ENCODE data around the gene TMEM204. TPM values are rescaled to one million over a fixed set of nuclear protein-coding genes. Genes with fewer than 3 reads are reported as not detected.

TMEM204 gene
- total RNA-seq, 4 donors from 2014 or later, result 7.6 to 26.6 (median 18.8) TPM

GRCh38 chr16:1550696-1551095 is 17.2 kb downstream of the TMEM204 start:
- H3K4me3 ChIP-seq, result no peak overlapping the region
- 96% methylated on average over 8 of the region's 15 CpGs for WGBS
- TF ChIP-seq CTCF (IDR thresholded peaks at IDR 0.05), result no peak
- TF ChIP-seq EP300 (IDR thresholded peaks at IDR 0.05), result no peak
- no peak for TF ChIP-seq POLR2AphosphoS5 (IDR thresholded peaks at IDR 0.05)
- no peak for TF ChIP-seq POLR2A (IDR thresholded peaks at IDR 0.05)
- H3K9me3 ChIP-seq, result no peaks in the 10 kb centered on the region
- no peak for DNase-seq (ENCODE audit: low spot score in 2 of 2)
- H3K36me3 ChIP-seq, result peaks cover 22% of the 10 kb centered on the region
- no peak overlapping the region for H3K27ac ChIP-seq
- H3K27me3 ChIP-seq, result no peaks in the 10 kb centered on the region
- H3K4me1 ChIP-seq, result peaks cover 51% of the 10 kb centered on the region

GRCh38 chr16:1551166-1551565 is 17.7 kb downstream of the TMEM204 start:
- Histone ChIP-seq H3K27me3 (no peaks in the 10 kb centered on the region), H3K4me3 (no peak overlapping the region), H3K4me1 (peaks cover 50% of the 10 kb centered on the region), H3K27ac (no peak overlapping the region), H3K9me3 (no peaks in the 10 kb centered on the region), H3K36me3 (peaks cover 22% of the 10 kb centered on the region)
- TF ChIP-seq POLR2AphosphoS5 (IDR thresholded peaks at IDR 0.05), result no peak
- TF ChIP-seq EP300 (IDR thresholded peaks at IDR 0.05), result no peak
- TF ChIP-seq POLR2A (IDR thresholded peaks at IDR 0.05), result no peak
- no peak for TF ChIP-seq CTCF (IDR thresholded peaks at IDR 0.05)
- 87% methylated on average over 10 of the region's 12 CpGs for WGBS
- no peak for DNase-seq (ENCODE audit: low spot score in 2 of 2)

GRCh38 chr16:1552129-1552528 is 18.7 kb downstream of the TMEM204 start:
- no peak for DNase-seq (ENCODE audit: low spot score in 2 of 2)
- H3K36me3 ChIP-seq, result peaks cover 24% of the 10 kb centered on the region
- TF ChIP-seq POLR2A (IDR thresholded peaks at IDR 0.05) (no peak), CTCF (IDR thresholded peaks at IDR 0.05) (no peak), POLR2AphosphoS5 (IDR thresholded peaks at IDR 0.05) (no peak), EP300 (IDR thresholded peaks at IDR 0.05) (no peak)
- peaks cover 49% of the 10 kb centered on the region for H3K4me1 ChIP-seq
- no peaks in the 10 kb centered on the region for H3K9me3 ChIP-seq
- no peaks in the 10 kb centered on the region for H3K27me3 ChIP-seq
- H3K4me3 ChIP-seq, result no peak overlapping the region
- 83% methylated on average over 10 of the region's 15 CpGs for WGBS
- H3K27ac ChIP-seq, result no peak overlapping the region

GRCh38 chr16:1553946-1554825 is 20.7 kb downstream of the TMEM204 start:
- Histone ChIP-seq H3K27ac (no peak overlapping the region), H3K36me3 (peaks cover 44% of the 10 kb centered on the region), H3K4me1 (peaks cover 35% of the 10 kb centered on the region), H3K9me3 (no peaks in the 10 kb centered on the region), H3K4me3 (no peak overlapping the region), H3K27me3 (no peaks in the 10 kb centered on the region)
- WGBS, result 82% methylated on average over 19 of the region's 19 CpGs
- no peak for DNase-seq (ENCODE audit: low spot score in 2 of 2)
- TF ChIP-seq EP300 (IDR thresholded peaks at IDR 0.05) (no peak), POLR2AphosphoS5 (IDR thresholded peaks at IDR 0.05) (no peak), CTCF (IDR thresholded peaks at IDR 0.05) (no peak), POLR2A (IDR thresholded peaks at IDR 0.05) (no peak)

GRCh38 chr16:1554826-1555445 is 21.5 kb downstream of the TMEM204 start:
- H3K4me1 ChIP-seq, result peaks cover 30% of the 10 kb centered on the region
- no peaks in the 10 kb centered on the region for H3K27me3 ChIP-seq
- peaks cover 51% of the 10 kb centered on the region for H3K36me3 ChIP-seq
- 94% methylated on average over 34 of the region's 34 CpGs for WGBS
- no peak overlapping the region for H3K4me3 ChIP-seq
- no peak for DNase-seq (ENCODE audit: low spot score in 2 of 2)
- TF ChIP-seq CTCF (IDR thresholded peaks at IDR 0.05), result no peak
- no peak for TF ChIP-seq POLR2A (IDR thresholded peaks at IDR 0.05)
- no peak for TF ChIP-seq EP300 (IDR thresholded peaks at IDR 0.05)
- TF ChIP-seq POLR2AphosphoS5 (IDR thresholded peaks at IDR 0.05), result no peak
- no peak overlapping the region for H3K27ac ChIP-seq
- H3K9me3 ChIP-seq, result no peaks in the 10 kb centered on the region

Measured in suprapubic skin (tissue), 4 donors.